Calu3 (cell line): Measurements from ENCODE around the gene LRRC47. TPM values are rescaled to one million over a fixed set of nuclear protein-coding genes. Genes with fewer than 3 reads are reported as not detected.
"Not testable (repeated sequence)": the region's sequence is repeated elsewhere in the genome, so short reads cannot be mapped to it uniquely, and the experiment has no call there.

Experiments used
- BruUV-seq: library from RNA; stranded (reverse); fragments of 400-500 nt; replicated peaks from 2 replicates; lab custom pipeline; 2021; lab: Mats Ljungman, UMichigan
- CTCF ChIA-PET: fragments of 300-600 bp; sonication (Branson Sonifier 250); formaldehyde crosslinking; loops from one replicate; lab custom pipeline; 2022; ENCODE audit warnings: antibody characterized with exemption; lab: Charles Lee
- DNase-seq: peaks from one replicate; pipeline ENCODE4 v3.0.0; 2022
- H3K27ac Mint-ChIP-seq: one replicate; pipeline ENCODE4 v1.8.0; 2022; ENCODE audit warnings: mixed read lengths; ENCODE audit not compliant: unreplicated experiment
- H3K27me3 Mint-ChIP-seq: one replicate; pipeline ENCODE4 v1.8.0; 2022; ENCODE audit warnings: mixed read lengths; ENCODE audit not compliant: unreplicated experiment
- H3K36me3 Mint-ChIP-seq: one replicate; pipeline ENCODE4 v1.8.0; 2022; ENCODE audit warnings: mild to moderate bottlenecking, moderate library complexity, mixed read lengths; ENCODE audit not compliant: insufficient read depth, unreplicated experiment
- H3K4me1 Mint-ChIP-seq: one replicate; pipeline ENCODE4 v1.8.0; 2022; ENCODE audit warnings: mild to moderate bottlenecking, low read depth, mixed read lengths; ENCODE audit not compliant: unreplicated experiment
- H3K4me3 Mint-ChIP-seq: one replicate; pipeline ENCODE4 v1.8.0; 2022; ENCODE audit warnings: mild to moderate bottlenecking, low read depth, moderate library complexity, mixed read lengths; ENCODE audit not compliant: unreplicated experiment
- H3K9me3 Mint-ChIP-seq: one replicate; pipeline ENCODE4 v1.8.0; 2022; ENCODE audit warnings: low read depth, mixed read lengths; ENCODE audit not compliant: unreplicated experiment
- intact Hi-C: fragments of 100-400 bp; cut with micrococcal nuclease; formaldehyde crosslinking; loops from one replicate; pipeline ENCODE4 v1.10.0; 2022; ENCODE audit not compliant: unreplicated experiment
- total RNA-seq: library from RNA; stranded (reverse); gene quantifications from 2 replicates; pipeline ENCODE4 v1.2.3, GENCODE V29; 2022
- TF ChIP-seq, protein P1 (sequence below): fragments of 200-600 bp; IDR thresholded peaks from one replicate; pipeline ENCODE4 v1.8.0; 2022; ENCODE audit warnings: antibody characterized with exemption; ENCODE audit not compliant: unreplicated experiment

LRRC47 gene
- total RNA-seq, 1 experiment from 2014 or later = 35.8 TPM

- BruUV-seq = no TSS peak
- H3K36me3 Mint-ChIP-seq = peaks cover 5% of the 10 kb centered on the region
- CTCF ChIA-PET = no interaction called here
- TF ChIP-seq, protein P1, sequence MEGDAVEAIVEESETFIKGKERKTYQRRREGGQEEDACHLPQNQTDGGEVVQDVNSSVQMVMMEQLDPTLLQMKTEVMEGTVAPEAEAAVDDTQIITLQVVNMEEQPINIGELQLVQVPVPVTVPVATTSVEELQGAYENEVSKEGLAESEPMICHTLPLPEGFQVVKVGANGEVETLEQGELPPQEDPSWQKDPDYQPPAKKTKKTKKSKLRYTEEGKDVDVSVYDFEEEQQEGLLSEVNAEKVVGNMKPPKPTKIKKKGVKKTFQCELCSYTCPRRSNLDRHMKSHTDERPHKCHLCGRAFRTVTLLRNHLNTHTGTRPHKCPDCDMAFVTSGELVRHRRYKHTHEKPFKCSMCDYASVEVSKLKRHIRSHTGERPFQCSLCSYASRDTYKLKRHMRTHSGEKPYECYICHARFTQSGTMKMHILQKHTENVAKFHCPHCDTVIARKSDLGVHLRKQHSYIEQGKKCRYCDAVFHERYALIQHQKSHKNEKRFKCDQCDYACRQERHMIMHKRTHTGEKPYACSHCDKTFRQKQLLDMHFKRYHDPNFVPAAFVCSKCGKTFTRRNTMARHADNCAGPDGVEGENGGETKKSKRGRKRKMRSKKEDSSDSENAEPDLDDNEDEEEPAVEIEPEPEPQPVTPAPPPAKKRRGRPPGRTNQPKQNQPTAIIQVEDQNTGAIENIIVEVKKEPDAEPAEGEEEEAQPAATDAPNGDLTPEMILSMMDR = no peak
- no peaks in the 10 kb centered on the region for H3K27me3 Mint-ChIP-seq
- no peaks in the 10 kb centered on the region for H3K4me1 Mint-ChIP-seq
- H3K9me3 Mint-ChIP-seq = no peaks in the 10 kb centered on the region
- H3K27ac Mint-ChIP-seq = no peak overlapping the region
- no peak for DNase-seq
- intact Hi-C loops = no loop called here
- no peak overlapping the region for H3K4me3 Mint-ChIP-seq
These were observed 20.2 kb upstream of the LRRC47 start for GRCh38 chr1:3816331-3817137.

- Mint-ChIP-seq H3K4me3 (no peak overlapping the region), H3K36me3 (peaks cover 5% of the 10 kb centered on the region)
- BruUV-seq = no TSS peak
These were observed 18.7 kb upstream of the LRRC47 start for GRCh38 chr1:3814771-3815561.

GRCh38 chr1:3814065-3814464, 17.8 kb upstream of the LRRC47 start:
- no TSS peak for BruUV-seq
- H3K27me3 Mint-ChIP-seq = no peaks in the 10 kb centered on the region
- H3K4me3 Mint-ChIP-seq = no peak overlapping the region
- intact Hi-C loops = no loop called here
- CTCF ChIA-PET = no interaction called here
- H3K4me1 Mint-ChIP-seq = peaks cover 8% of the 10 kb centered on the region
- no peak overlapping the region for H3K27ac Mint-ChIP-seq
- no peaks in the 10 kb centered on the region for H3K9me3 Mint-ChIP-seq
- TF ChIP-seq, protein P1 = no peak
- H3K36me3 Mint-ChIP-seq = peaks cover 5% of the 10 kb centered on the region
- DNase-seq = no peak

More at GRCh38 chr1:3814771-3815561, 18.7 kb upstream of the LRRC47 start:
- Mint-ChIP-seq H3K4me1 (peaks cover 5% of the 10 kb centered on the region), H3K9me3 (no peaks in the 10 kb centered on the region), H3K27ac (no peak overlapping the region), H3K27me3 (no peaks in the 10 kb centered on the region)
- CTCF ChIA-PET = no interaction called here
- intact Hi-C loops = no loop called here
- DNase-seq = no peak
- TF ChIP-seq, protein P1 = no peak

- no peak for DNase-seq
- H3K9me3 Mint-ChIP-seq = no peaks in the 10 kb centered on the region
- TF ChIP-seq, protein P1 = no peak
- H3K36me3 Mint-ChIP-seq = no peaks in the 10 kb centered on the region
- CTCF ChIA-PET = no interaction called here
- H3K4me1 Mint-ChIP-seq = peaks cover 8% of the 10 kb centered on the region
- H3K27me3 Mint-ChIP-seq = no peaks in the 10 kb centered on the region
- BruUV-seq = no TSS peak
- intact Hi-C loops = no loop called here
- H3K4me3 Mint-ChIP-seq = peak overlapping the region; percentile 21
- no peak overlapping the region for H3K27ac Mint-ChIP-seq
These were observed 15.3 kb upstream of the LRRC47 start for GRCh38 chr1:3811595-3811911.

- H3K36me3 Mint-ChIP-seq, H3K4me3 Mint-ChIP-seq, H3K27ac Mint-ChIP-seq, DNase-seq, BruUV-seq, H3K9me3 Mint-ChIP-seq, H3K27me3 Mint-ChIP-seq, H3K4me1 Mint-ChIP-seq, intact Hi-C loops: not testable (repeated sequence)
- CTCF ChIA-PET = interaction anchor here (0.6 to 0.8 kb wide), 2 partner anchors 9 to 92 kb away, joined by 3 read pairs; no protein-coding TSS in a partner anchor
These were observed 14.0 kb upstream of the LRRC47 start for GRCh38 chr1:3810149-3810761.
